Measurements from ENCODE around the gene SFTA2. TPM values are rescaled to one million over a fixed set of nuclear protein-coding genes. Genes with fewer than 3 reads are reported as not detected.

The SFTA2 gene
- total RNA-seq, 4 donors from 2014 or later, result 1.1 TPM; not detected in 3

DNA sequence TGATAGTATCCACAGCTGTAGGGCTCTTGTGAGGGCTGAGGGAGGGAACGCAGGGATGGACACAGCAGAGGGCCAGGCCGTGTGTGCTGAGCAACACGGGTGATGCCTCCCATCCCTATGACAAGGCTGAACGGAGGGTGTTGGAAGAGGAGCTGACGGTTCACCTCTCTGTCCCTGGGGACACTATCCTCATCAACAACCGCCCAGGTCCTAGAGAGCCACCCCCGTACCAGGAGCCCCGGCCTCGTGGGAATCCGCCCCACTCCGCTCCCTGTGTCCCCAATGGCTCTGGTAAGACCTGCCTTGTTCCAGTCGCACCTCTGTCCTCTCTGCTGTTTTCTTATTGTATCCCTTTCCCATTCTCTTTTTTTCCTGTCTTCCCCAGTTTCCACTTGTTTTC lies 37.6 kb downstream of the SFTA2 start:
- Histone ChIP-seq H3K27me3 (no peaks in the 10 kb centered on the region), H3K36me3 (no peaks in the 10 kb centered on the region), H3K9me3 (no peaks in the 10 kb centered on the region), H3K4me3 (no peak overlapping the region), H3K27ac (no peak overlapping the region), H3K4me1 (no peaks in the 10 kb centered on the region)
- no peak for DNase-seq
- TF ChIP-seq, protein P1, sequence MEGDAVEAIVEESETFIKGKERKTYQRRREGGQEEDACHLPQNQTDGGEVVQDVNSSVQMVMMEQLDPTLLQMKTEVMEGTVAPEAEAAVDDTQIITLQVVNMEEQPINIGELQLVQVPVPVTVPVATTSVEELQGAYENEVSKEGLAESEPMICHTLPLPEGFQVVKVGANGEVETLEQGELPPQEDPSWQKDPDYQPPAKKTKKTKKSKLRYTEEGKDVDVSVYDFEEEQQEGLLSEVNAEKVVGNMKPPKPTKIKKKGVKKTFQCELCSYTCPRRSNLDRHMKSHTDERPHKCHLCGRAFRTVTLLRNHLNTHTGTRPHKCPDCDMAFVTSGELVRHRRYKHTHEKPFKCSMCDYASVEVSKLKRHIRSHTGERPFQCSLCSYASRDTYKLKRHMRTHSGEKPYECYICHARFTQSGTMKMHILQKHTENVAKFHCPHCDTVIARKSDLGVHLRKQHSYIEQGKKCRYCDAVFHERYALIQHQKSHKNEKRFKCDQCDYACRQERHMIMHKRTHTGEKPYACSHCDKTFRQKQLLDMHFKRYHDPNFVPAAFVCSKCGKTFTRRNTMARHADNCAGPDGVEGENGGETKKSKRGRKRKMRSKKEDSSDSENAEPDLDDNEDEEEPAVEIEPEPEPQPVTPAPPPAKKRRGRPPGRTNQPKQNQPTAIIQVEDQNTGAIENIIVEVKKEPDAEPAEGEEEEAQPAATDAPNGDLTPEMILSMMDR (IDR thresholded peaks at IDR 0.05), result no peak
- TF ChIP-seq POLR2A (IDR thresholded peaks at IDR 0.05), result no peak
- intact Hi-C loops (cut with DNase I; ENCODE audit: low total_unique reads), result no loop called here

DNA sequence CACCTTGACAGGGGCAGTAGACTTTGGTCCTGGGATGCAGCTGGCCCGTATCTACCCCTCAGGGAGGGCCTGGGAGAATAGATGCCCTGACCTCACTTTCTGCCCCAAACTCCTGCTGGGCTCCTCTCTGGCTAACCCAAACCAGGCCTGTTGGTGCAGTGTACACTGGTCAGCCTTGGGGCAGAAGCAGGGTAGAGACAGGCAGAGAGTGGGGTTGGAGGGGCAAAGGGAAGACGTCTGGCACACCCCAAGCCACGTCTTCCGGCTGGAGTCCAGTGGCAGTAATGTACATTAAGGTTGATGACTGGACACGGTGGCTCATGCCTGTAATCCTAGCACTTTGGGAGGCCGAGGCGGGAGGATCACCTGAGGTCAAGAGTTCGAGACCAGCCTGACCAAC lies 38.3 kb downstream of the SFTA2 start:
- Histone ChIP-seq H3K36me3 (no peaks in the 10 kb centered on the region), H3K9me3 (no peaks in the 10 kb centered on the region), H3K4me1 (no peaks in the 10 kb centered on the region), H3K27ac (no peak overlapping the region), H3K4me3 (no peak overlapping the region), H3K27me3 (no peaks in the 10 kb centered on the region)
- intact Hi-C loops (cut with DNase I; ENCODE audit: low total_unique reads), result no loop called here
- no peak for DNase-seq
- TF ChIP-seq POLR2A (IDR thresholded peaks at IDR 0.05), result no peak
- TF ChIP-seq, protein P1 (IDR thresholded peaks at IDR 0.05), result no peak

DNA sequence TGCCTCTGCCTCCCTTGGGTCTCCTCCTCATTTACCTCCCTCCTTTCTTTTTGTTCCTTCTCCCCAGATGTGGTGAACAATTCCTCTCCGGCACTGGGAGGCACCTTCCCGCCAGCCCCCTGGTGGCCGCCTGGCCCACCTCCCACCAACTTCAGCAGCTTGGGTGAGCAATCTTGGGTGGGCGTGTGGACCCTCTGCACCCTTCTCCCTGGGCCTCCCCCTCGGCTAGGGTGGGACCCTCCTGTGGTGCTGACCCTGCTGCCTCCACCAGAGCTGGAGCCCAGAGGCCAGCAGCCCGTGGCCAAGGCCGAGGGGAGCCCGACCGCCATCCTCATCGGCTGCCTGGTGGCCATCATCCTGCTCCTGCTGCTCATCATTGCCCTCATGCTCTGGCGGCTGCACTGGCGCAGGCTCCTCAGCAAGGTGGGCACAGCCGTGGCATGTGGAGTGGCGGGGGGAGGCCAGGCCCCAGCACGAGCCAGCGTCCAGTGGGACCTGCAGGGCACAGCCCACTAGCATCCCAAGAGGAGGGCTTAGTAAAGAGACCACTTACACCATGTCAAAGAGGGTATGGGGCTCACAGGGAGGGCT lies 38.9 kb downstream of the SFTA2 start:
- Histone ChIP-seq H3K4me1 (no peaks in the 10 kb centered on the region), H3K4me3 (no peak overlapping the region), H3K36me3 (no peaks in the 10 kb centered on the region), H3K27me3 (no peaks in the 10 kb centered on the region), H3K9me3 (no peaks in the 10 kb centered on the region), H3K27ac (no peak overlapping the region)
- TF ChIP-seq, protein P1 (IDR thresholded peaks at IDR 0.05), result no peak
- TF ChIP-seq POLR2A (IDR thresholded peaks at IDR 0.05), result no peak
- DNase-seq, result no peak
- intact Hi-C loops (cut with DNase I; ENCODE audit: low total_unique reads), result no loop called here

DNA sequence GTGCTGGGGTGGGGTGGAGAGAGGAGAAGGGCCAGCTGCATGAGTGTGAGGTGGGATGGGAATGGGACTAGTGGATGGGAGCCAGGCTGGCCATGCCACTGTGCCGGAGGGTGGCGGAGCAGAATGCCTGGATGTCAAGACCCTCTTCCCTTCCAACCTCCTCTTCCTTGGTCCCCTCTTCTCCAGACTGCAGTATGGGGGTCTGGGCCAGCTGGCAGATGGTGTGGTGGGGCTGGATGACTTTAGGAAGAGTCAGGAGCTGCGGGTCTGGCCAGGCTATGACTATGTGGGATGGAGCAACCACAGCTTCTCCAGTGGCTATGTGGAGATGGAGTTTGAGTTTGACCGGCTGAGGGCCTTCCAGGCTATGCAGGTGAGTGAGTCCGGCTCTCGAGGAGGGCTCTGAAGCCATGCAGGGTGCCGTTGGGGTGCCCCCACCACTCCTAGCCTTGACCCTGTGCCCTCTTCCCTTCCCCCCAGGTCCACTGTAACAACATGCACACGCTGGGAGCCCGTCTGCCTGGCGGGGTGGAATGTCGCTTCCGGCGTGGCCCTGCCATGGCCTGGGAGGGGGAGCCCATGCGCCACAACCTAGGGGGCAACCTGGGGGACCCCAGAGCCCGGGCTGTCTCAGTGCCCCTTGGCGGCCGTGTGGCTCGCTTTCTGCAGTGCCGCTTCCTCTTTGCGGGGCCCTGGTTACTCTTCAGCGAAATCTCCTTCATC lies 40.0 kb downstream of the SFTA2 start:
- intact Hi-C loops (cut with DNase I; ENCODE audit: low total_unique reads), result no loop called here
- no peak overlapping the region for H3K4me3 ChIP-seq
- no peak for TF ChIP-seq POLR2A (IDR thresholded peaks at IDR 0.05)
- TF ChIP-seq, protein P1 (IDR thresholded peaks at IDR 0.05), result no peak
- H3K27me3 ChIP-seq, result no peaks in the 10 kb centered on the region
- peak in 1 of 2 donors; percentile 11 for DNase-seq
- no peak overlapping the region for H3K27ac ChIP-seq
- no peaks in the 10 kb centered on the region for H3K36me3 ChIP-seq
- no peaks in the 10 kb centered on the region for H3K4me1 ChIP-seq
- no peaks in the 10 kb centered on the region for H3K9me3 ChIP-seq

DNA sequence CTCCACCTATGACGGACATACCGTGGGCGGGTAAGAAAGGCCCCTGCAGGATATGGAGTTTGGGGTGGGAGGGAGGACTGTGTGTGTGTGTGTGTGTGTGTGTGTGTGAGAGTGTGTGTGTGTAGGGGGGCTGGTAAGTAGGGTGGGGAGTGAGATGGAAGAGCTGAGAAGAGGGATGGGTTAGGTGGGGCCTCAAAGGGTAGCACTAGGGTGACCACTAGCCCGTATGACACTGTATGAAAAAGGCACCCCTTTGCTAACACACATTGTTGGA lies 40.6 kb downstream of the SFTA2 start:
- intact Hi-C loops (cut with DNase I; ENCODE audit: low total_unique reads), result no loop called here
- Histone ChIP-seq H3K36me3 (no peaks in the 10 kb centered on the region), H3K27ac (no peak overlapping the region)

More for the DNA sequence above, 40.6 kb downstream of the SFTA2 start:
- no peak for DNase-seq
- H3K4me1 ChIP-seq, result no peaks in the 10 kb centered on the region
- H3K27me3 ChIP-seq, result no peaks in the 10 kb centered on the region
- H3K4me3 ChIP-seq, result no peak overlapping the region
- H3K9me3 ChIP-seq, result no peaks in the 10 kb centered on the region
- no peak for TF ChIP-seq POLR2A (IDR thresholded peaks at IDR 0.05)
- TF ChIP-seq, protein P1 (IDR thresholded peaks at IDR 0.05), result no peak

Data from uterus (tissue), 4 donors.